Measurements from ENCODE around the gene TRAM2.

DNA sequence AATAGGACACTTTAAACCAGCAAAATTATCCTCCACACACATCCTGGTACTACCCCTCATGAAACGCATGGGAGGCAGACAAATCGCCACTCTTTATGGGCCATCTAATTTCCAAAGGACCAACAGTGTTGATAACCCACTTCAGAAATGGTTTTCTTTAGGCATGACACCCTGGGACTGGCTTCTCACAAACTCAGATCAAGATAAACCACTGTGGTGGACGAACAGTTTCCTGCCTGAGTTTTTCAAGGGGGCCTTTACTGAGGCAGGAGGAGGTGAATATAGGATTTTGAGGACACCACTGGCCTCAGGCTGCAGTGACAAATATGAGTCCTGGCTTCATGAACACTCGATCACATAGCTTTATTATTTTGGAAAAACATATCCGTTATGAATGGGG, 26.0 kb downstream of the TRAM2 start:
- TF ChIP-seq, protein P1, sequence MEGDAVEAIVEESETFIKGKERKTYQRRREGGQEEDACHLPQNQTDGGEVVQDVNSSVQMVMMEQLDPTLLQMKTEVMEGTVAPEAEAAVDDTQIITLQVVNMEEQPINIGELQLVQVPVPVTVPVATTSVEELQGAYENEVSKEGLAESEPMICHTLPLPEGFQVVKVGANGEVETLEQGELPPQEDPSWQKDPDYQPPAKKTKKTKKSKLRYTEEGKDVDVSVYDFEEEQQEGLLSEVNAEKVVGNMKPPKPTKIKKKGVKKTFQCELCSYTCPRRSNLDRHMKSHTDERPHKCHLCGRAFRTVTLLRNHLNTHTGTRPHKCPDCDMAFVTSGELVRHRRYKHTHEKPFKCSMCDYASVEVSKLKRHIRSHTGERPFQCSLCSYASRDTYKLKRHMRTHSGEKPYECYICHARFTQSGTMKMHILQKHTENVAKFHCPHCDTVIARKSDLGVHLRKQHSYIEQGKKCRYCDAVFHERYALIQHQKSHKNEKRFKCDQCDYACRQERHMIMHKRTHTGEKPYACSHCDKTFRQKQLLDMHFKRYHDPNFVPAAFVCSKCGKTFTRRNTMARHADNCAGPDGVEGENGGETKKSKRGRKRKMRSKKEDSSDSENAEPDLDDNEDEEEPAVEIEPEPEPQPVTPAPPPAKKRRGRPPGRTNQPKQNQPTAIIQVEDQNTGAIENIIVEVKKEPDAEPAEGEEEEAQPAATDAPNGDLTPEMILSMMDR (IDR thresholded peaks at IDR 0.05; ENCODE audit: extremely low read depth in 1 of 2, insufficient read depth in 1 of 2, low read depth in 1 of 2, low read length in 2 of 2), result no peak
- TF ChIP-seq EZH2 (IDR thresholded peaks at IDR 0.05; ENCODE audit: borderline replicate concordance, low read depth, low read length, severe bottlenecking), result no peak
- no peak for TF ChIP-seq MYC (IDR thresholded peaks at IDR 0.05; ENCODE audit: low read depth, low read length)
- TF ChIP-seq POLR2A (IDR thresholded peaks at IDR 0.05; ENCODE audit: low read depth, low read length), result no peak
- no peak for TF ChIP-seq POLR2AphosphoS5 (IDR thresholded peaks at IDR 0.05; ENCODE audit: insufficient read depth, low read depth, low read length)
- no peak for TF ChIP-seq JUN (IDR thresholded peaks at IDR 0.05; ENCODE audit: borderline replicate concordance, insufficient read depth, insufficient read length, low read depth)
- TF ChIP-seq FOS (IDR thresholded peaks at IDR 0.05; ENCODE audit: borderline replicate concordance, insufficient read depth, low read length), result no peak

Measured in endothelial cell of umbilical vein (primary cell).